GM12874 (cell line): Measurements from ENCODE around the gene MLN.

ENCODE experiments used
- TF ChIP-seq, protein P1 (sequence below): IDR thresholded peaks from 2 replicates; pipeline ENCODE4 v1.5.1; 2011; ENCODE audit warnings: low read depth, mild to moderate bottlenecking, control low read depth, low read length, moderate library complexity; ENCODE audit not compliant: insufficient read depth

The MLN gene

DNA sequence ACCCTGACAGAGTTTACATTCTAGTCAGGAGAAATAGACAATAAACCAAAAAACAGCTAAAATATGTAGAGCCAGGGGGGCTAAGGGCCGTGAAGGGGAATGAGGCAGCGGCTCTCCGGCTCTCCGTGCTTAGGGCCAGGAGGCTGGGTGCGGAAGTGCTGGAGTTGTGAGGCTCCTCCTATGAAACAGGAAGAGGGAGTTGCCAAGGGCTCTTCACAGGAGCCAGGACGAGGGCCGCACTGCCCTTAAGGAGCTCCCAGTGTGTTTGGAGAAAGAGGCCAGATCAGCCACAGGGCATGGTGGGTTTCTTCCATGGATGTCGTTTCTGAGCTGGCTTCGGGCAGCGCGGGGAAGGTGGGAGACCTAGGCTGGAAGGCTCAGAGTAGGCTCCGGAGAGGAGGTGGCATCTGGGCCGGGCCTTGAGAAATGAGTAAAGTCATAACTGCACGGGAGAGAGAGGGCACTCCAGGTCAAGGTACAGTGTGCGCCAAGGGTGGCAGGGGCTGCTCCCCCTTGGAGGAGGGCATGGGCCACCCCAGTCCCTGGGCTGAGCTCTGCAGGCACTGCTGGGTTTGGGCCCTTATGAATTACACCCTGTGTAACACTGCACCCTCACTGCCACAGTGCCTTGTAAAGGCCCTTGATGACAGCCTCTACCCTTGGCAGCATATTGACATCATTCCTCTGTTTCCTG, 20.8 kb upstream of the MLN start:
- TF ChIP-seq, protein P1, sequence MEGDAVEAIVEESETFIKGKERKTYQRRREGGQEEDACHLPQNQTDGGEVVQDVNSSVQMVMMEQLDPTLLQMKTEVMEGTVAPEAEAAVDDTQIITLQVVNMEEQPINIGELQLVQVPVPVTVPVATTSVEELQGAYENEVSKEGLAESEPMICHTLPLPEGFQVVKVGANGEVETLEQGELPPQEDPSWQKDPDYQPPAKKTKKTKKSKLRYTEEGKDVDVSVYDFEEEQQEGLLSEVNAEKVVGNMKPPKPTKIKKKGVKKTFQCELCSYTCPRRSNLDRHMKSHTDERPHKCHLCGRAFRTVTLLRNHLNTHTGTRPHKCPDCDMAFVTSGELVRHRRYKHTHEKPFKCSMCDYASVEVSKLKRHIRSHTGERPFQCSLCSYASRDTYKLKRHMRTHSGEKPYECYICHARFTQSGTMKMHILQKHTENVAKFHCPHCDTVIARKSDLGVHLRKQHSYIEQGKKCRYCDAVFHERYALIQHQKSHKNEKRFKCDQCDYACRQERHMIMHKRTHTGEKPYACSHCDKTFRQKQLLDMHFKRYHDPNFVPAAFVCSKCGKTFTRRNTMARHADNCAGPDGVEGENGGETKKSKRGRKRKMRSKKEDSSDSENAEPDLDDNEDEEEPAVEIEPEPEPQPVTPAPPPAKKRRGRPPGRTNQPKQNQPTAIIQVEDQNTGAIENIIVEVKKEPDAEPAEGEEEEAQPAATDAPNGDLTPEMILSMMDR: no peak

DNA sequence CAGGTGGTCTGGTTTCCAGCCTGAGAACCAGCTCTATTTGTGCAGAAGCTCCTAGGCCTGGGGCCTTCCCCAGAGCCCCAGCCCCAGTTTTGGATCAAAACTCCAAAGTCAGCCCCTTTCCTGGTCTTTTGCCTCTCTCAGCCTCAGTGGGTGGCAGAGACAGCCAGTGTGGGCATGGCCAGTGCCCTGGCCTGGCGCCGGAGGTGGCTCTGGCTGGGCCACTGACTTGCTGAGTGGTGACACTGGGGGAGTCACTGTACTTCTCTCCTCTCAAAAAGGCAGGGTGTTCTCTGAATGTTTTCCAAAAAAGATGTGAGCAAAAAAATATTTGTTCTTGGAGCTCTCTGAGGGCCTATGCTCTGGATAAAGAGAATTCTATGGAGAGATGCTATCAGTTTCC, 20.0 kb upstream of the MLN start:
- TF ChIP-seq, protein P1: no peak

DNA sequence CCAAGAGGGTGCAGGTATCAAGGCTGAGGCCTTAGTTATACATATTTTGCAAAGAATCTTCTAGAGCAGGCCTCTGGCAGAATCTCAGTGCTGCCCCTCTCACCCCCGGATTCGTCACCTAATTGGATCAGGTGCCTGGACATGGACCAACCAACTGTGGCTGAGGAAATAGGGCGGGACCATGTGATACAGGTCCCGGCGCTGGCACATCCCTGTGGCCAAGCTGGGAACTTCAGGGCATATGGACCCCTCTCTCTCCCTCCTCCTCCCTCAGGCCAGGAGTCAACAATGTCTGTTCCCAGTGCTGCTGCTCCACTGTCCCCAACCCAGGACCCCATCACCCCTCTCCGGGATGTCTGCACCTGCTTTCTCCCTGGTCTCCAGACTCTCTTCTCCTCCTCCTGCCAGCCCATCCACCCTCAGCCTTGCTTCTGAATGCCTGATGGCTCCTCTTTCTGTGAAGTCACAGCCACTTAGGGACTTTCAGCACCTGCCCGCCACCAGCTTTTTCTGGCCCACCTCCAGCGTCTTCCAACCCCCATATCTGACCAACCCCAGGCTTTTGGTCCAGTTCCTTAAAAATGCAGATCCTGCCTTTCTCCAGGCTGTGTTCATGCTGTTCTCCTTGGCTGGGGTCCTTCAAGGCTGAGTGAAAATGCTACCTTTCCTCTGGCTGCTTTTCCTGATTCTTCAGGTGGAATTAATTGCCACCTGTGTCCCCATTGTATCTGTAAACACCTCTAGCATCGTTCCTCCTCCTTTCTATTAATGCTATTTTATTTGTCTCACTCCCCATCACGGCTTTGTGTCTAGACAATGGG, 19.0 kb upstream of the MLN start:
- TF ChIP-seq, protein P1: 0 out of 2 replicates have a peak, but pooled peaks have one; percentile 16

DNA sequence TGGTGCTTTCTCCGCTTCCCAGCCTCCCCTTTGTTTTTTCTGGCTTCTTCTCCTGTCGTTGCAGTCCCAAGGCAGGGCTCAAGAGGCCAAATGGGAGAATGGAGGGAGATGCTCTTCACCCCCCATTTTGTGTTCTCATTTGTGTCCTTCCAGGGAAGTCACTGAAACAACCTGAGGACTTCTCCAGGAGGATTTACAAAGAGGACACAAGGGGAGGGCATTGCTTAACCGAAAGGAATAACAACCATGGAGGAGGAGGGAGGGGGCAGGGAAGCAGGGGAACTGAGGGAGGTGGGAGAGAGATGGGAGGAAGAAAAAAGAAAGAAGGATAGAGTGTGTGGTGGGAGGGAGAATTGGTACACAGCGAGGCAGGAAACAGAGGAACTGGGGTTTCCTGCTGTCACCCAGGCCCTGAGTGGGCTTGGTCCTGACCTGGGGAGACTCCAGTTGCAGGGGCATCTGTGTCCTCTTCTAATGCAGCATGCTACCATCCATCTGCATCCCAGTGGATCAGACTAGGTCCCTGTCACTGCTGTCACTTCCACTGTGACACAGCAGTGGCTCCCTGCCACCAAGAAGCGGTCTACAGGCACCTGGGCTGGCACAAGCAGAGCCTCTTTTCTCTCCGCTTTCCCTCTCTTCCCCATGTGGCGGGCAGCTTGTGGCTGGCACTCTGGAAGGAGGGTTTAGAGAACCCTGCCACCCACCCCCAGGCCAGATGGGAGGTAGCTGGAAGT, 17.1 kb upstream of the MLN start:
- TF ChIP-seq, protein P1: no peak

DNA sequence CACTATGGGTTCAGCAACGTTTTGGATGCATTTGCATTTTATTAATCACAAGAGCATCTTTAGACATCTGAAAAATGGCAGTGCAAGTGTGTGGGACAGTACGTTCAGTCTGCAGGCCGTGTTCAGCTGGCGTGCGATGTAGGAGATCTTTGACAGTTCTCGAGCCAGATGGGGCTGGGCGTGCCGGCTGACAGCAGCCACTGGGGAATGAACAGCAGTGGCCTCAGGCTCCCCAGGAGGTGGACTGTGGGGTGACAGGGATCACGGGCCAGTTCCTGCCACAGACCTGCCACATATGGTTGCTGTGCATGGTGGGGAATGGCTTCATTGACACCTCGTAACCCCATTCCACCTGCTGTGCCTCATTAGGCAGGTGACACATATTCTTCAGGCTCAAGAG, 16.4 kb upstream of the MLN start:
- TF ChIP-seq, protein P1: no peak

DNA sequence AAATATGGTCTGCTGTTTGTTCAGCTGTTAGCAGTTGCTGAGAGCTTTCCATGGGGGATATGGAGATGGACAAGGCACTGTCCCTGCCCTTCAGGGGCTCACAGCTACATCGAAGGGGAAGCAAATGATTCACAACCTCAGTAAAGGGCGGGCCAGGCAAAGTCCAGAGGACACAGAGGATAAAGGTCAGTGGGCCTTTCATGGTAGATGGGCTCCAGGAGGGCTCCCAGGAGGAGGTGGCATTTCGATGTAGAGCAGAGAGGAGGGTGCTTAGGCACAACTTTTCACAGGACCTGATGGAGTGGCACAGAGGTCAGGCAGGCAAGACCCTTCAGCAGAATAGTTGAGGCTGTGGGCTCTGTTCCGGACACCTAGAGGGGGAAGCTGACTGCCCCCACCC, 15.2 kb upstream of the MLN start:
- TF ChIP-seq, protein P1: no peak

DNA sequence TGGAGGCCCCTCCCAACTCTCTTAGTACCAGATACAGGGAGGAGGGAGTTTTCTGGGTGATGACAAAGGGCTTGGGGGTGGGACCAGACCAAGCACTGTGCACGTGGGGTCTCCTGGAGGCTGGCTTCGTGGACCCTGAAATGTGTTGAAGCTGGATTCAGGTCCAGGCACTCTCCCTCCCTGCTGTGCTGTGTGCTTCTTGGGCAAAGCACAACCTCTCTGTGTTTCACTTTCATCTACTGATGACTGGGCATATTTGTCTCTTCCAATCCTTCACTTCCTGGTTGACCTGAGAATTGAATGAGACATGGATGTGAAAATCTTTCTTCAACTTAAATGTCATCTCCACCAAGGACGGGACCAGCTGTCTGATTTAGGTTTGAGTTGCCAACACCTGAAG, 14.5 kb upstream of the MLN start:
- TF ChIP-seq, protein P1: no peak
